Stimulated activated CD4-positive, alpha-beta T cell treated with anti-CD3 and anti-CD28 coated beads, Interleukin-4, amount 100 ng/mL, for 48 hours (primary cell): ENCODE measurements around the gene MPHOSPH6.
A peak's percentile ranks its signal among the peaks of the same experiment; 100 is the strongest.
"Not testable (repeated sequence)": the region's sequence is repeated elsewhere in the genome, so short reads cannot be mapped to it uniquely, and the experiment has no call there.

Source experiments
- DNase-seq, 2 donors: peaks; one replicate each; pipeline ENCODE4 v3.0.0-alpha.2; 2020; ENCODE audit warnings: low read depth in 2 of 2

The MPHOSPH6 gene

GRCh38 chr16:82169861-82170845 is at the start of gene MPHOSPH6:
Gene MPHOSPH6, minus strand, starts transcription at chr16:82170224. Its CDS starts 49 bp downstream, at chr16:82170175.
- peak; percentile 88 for DNase-seq

GRCh38 chr16:82219298-82219697 is 49.3 kb upstream of the MPHOSPH6 start:
- DNase-seq = no peak

GRCh38 chr16:82209314-82209713 is 39.3 kb upstream of the MPHOSPH6 start:
- DNase-seq = not testable (repeated sequence)

- DNase-seq = no peak
These were observed 33.2 kb upstream of the MPHOSPH6 start for GRCh38 chr16:82203198-82203597.

GRCh38 chr16:82201926-82202325 is 31.9 kb upstream of the MPHOSPH6 start:
- DNase-seq = no peak

GRCh38 chr16:82201351-82201750 is 31.3 kb upstream of the MPHOSPH6 start:
- DNase-seq = no peak

- DNase-seq = no peak
These were observed 29.2 kb upstream of the MPHOSPH6 start for GRCh38 chr16:82199209-82199608.

GRCh38 chr16:82197540-82198240 is 27.7 kb upstream of the MPHOSPH6 start:
- DNase-seq = no peak

- no peak for DNase-seq
These were observed 26.0 kb upstream of the MPHOSPH6 start for GRCh38 chr16:82195917-82196494.

- no peak for DNase-seq
These were observed 24.1 kb upstream of the MPHOSPH6 start for GRCh38 chr16:82194086-82194485.

- DNase-seq = peak; percentile 4 to 5
These were observed 22.6 kb upstream of the MPHOSPH6 start for GRCh38 chr16:82192665-82193064.

GRCh38 chr16:82190386-82190785 is 20.4 kb upstream of the MPHOSPH6 start:
- no peak for DNase-seq

- no peak for DNase-seq
These were observed 17.8 kb upstream of the MPHOSPH6 start for GRCh38 chr16:82187829-82188228.

GRCh38 chr16:82185012-82185411 is 15.0 kb upstream of the MPHOSPH6 start:
- no peak for DNase-seq

- DNase-seq = no peak
These were observed 14.2 kb upstream of the MPHOSPH6 start for GRCh38 chr16:82184213-82184612.

GRCh38 chr16:82183004-82183397 is 13.0 kb upstream of the MPHOSPH6 start:
- DNase-seq = no peak

- DNase-seq = no peak
These were observed 12.4 kb upstream of the MPHOSPH6 start for GRCh38 chr16:82182266-82183003.

GRCh38 chr16:82181461-82182185 is 11.6 kb upstream of the MPHOSPH6 start:
- no peak for DNase-seq

- DNase-seq = no peak
These were observed 8.3 kb upstream of the MPHOSPH6 start for GRCh38 chr16:82178352-82178751.

GRCh38 chr16:82177555-82177954 is 7.5 kb upstream of the MPHOSPH6 start:
- no peak for DNase-seq

GRCh38 chr16:82176204-82176603 is 6.2 kb upstream of the MPHOSPH6 start:
- DNase-seq = no peak
